K562 (cell line): Measurements from ENCODE around the gene AP5Z1. TPM values are rescaled to one million over a fixed set of nuclear protein-coding genes. Genes with fewer than 3 reads are reported as not detected.

Experiments
- ATAC-seq: fragments of 200-7000 bp; cut with Tn5 transposase; 3 replicates; pipeline ENCODE4 v1.9.1; 2020; ENCODE audit warnings: moderate library complexity
- BruUV-seq: library from RNA; stranded (reverse); fragments of 400-500 nt; replicated peaks from 2 replicates; lab custom pipeline; 2021; lab: Mats Ljungman, UMichigan
- CTCF ChIA-PET: fragments of 300-600 bp; formaldehyde crosslinking; extraction: SDS; loops from one replicate; lab custom pipeline; 2021; ENCODE audit warnings: low intra/inter-chr PET ratio; lab: Yijun Ruan, JAX
- POLR2A ChIA-PET: fragments of 300-600, 350-650 bp; sonication (Branson Sonifier 250); formaldehyde crosslinking; extraction: SDS; loops from one replicate; lab custom pipeline; 2021; ENCODE audit warnings: antibody characterized with exemption, inconsistent platforms; lab: Yijun Ruan, JAX
- DNase-seq, 4 experiments: peaks; one replicate each; pipeline versions ENCODE4 v3.0.0 to v3.0.0-alpha.2; 2011 to 2018; ENCODE audit warnings: low spot score in 3 of 4, mixed read lengths in 3 of 4; ENCODE audit errors: extremely low read depth in 1 of 4
- FAIRE-seq: peaks from 2 replicates; lab custom pipeline; 2011; peaks lifted over from hg19 to GRCh38; lab: Jason Lieb, UNC
- H2AFZ ChIP-seq: 2 replicates; pipeline ENCODE4 v1.6.0; 2011; ENCODE audit warnings: low read depth, low read length, control low read depth, inconsistent platforms
- H3K27ac ChIP-seq: fragments of 200-600 bp; 3 replicates; pipeline ENCODE4 v1.8.0; 2011; ENCODE audit warnings: low read depth, mild to moderate bottlenecking, control low read depth, inconsistent platforms, low read length, moderate library complexity, mixed read lengths; ENCODE audit errors: extremely low read depth
- H3K27me3 ChIP-seq, 2 experiments: fragments of 300-600 bp in 1 of 2; 2 replicates in 1 of 2; 3 replicates in 1 of 2; pipeline versions ENCODE4 v1.6.0 to v1.8.0; 2011; ENCODE audit warnings: inconsistent platforms in 2 of 2, low read length in 2 of 2, mild to moderate bottlenecking in 1 of 2, mixed read lengths in 1 of 2, moderate library complexity in 1 of 2; ENCODE audit not compliant: control insufficient read depth in 2 of 2, insufficient read depth in 2 of 2
- H3K36me3 ChIP-seq: fragments of 300-600 bp; 3 replicates; pipeline ENCODE4 v1.8.0; 2011; ENCODE audit warnings: mild to moderate bottlenecking, low read length, inconsistent platforms; ENCODE audit not compliant: control insufficient read depth, insufficient read depth
- H3K4me1 ChIP-seq, 2 experiments: fragments of 200-600 bp in 1 of 2; replicated peaks in 1 of 2; 2 replicates in 1 of 2; 3 replicates in 1 of 2; pipeline versions ENCODE4 v1.5.1 to v1.8.0; 2011; ENCODE audit warnings: inconsistent platforms in 2 of 2, low read length in 2 of 2, mild to moderate bottlenecking in 1 of 2, mixed read lengths in 1 of 2, moderate library complexity in 1 of 2; ENCODE audit not compliant: control insufficient read depth in 2 of 2, insufficient read depth in 2 of 2
- H3K4me2 ChIP-seq: 2 replicates; pipeline ENCODE4 v1.6.1; 2011; ENCODE audit warnings: low read length, control low read depth, inconsistent platforms, mixed read lengths; ENCODE audit not compliant: insufficient read depth
- H3K4me3 ChIP-seq: fragments of 200-600 bp; sonication (generic), shearing (Covaris generic); 2 replicates; pipeline ENCODE4 v1.5.1; 2016; ENCODE audit warnings: control low read depth, inconsistent platforms
- H3K79me2 ChIP-seq: fragments of 200-600 bp; 3 replicates; pipeline ENCODE4 v1.8.0; 2011; ENCODE audit warnings: low read length, inconsistent platforms; ENCODE audit not compliant: control insufficient read depth, insufficient read depth
- H3K9ac ChIP-seq, 2 experiments: 2 replicates each; pipeline versions ENCODE4 v1.6.0 to v1.6.1; 2011; ENCODE audit warnings: low read depth in 2 of 2, low read length in 2 of 2, control low read depth in 1 of 2, inconsistent platforms in 1 of 2, mild to moderate bottlenecking in 1 of 2, mixed read lengths in 1 of 2; ENCODE audit not compliant: insufficient read depth in 1 of 2
- H3K9me1 ChIP-seq: one replicate; pipeline ENCODE4 v1.6.0; 2011; ENCODE audit warnings: inconsistent platforms, mild to moderate bottlenecking, low read length, moderate library complexity; ENCODE audit not compliant: control insufficient read depth, insufficient read depth
- H3K9me3 ChIP-seq: replicated peaks from 2 replicates; pipeline ENCODE4 v1.5.1; 2011; ENCODE audit warnings: low read depth, low read length, inconsistent platforms; ENCODE audit not compliant: control insufficient read depth, insufficient read depth
- H4K20me1 ChIP-seq: replicated peaks from 2 replicates; pipeline ENCODE4 v1.6.1; 2011; ENCODE audit warnings: low read length, inconsistent platforms, mixed read lengths; ENCODE audit not compliant: control insufficient read depth, insufficient read depth
- POLR2G ChIP-seq: fragments of 200-400 bp; formaldehyde crosslinking; IDR thresholded peaks from 2 replicates; pipeline ENCODE4 v1.6.1; 2017; ENCODE audit warnings: low read depth, mild to moderate bottlenecking, antibody characterized with exemption, low read length, moderate library complexity
- WGBS: fragments of 100-300 bp; shearing (Covaris generic); methylation state at CpG from one replicate; pipeline ENCODE4 v1.1.6; 2016; ENCODE audit warnings: low coverage, mixed read lengths; ENCODE audit not compliant: insufficient coverage; ENCODE audit errors: missing lambda C conversion rate; 5-methylcytosine and 5-hydroxymethylcytosine counted together
- in situ Hi-C: fragments of 300-500 bp; cut with MboI; formaldehyde crosslinking; loops from 4 replicates; pipeline ENCODE4 v1.15.0; 2018; ENCODE audit warnings: inconsistent platforms, mixed read lengths
- intact Hi-C: fragments of 100-400 bp; cut with micrococcal nuclease; formaldehyde crosslinking; loops from 2 replicates; pipeline ENCODE4 v1.14.2; 2022
- polyA plus RNA-seq, 8 experiments: library from polyadenylated mRNA; depleted of rRNA in 4 of 8; stranded (reverse) in 5 of 8; unstranded in 3 of 8; fragments of >200 nt; fragmentation: Nextera tagmentation in 2 of 8; fragmentation: Illumina TruSeq in 1 of 8; extraction: Ambion mirVana in 2 of 8; extraction: Trizol in 1 of 8; gene quantifications; 2 replicates each; pipeline versions ENCODE4 v1.2.1 to v1.2.3, GENCODE V29; 2011 to 2014; ENCODE audit warnings: inconsistent platforms in 1 of 8, missing spikeins in 1 of 8
- total RNA-seq, 7 experiments: library from RNA; depleted of rRNA in 6 of 7; stranded (reverse); fragments of >200 nt in 6 of 7; fragmentation: Illumina TruSeq in 2 of 7; extraction: Trizol in 2 of 7; gene quantifications; 2 replicates each; pipeline versions ENCODE4 v1.2.1 to v1.2.3, GENCODE V29; 2011 to 2021; ENCODE audit warnings: low replicate concordance in 1 of 7
- TF ChIP-seq, protein P1 (sequence below): fragments of 250-450 bp; sonication (Bioruptor Pico); IDR thresholded peaks from 2 replicates; pipeline ENCODE4 v1.4.0; 2020; ENCODE audit warnings: mild to moderate bottlenecking, moderate library complexity, borderline replicate concordance

The AP5Z1 gene
- total and polyA plus RNA-seq, 9 of the 15 experiments (the other 6 are each of a cell fraction or from before 2014, with no cell fraction given) = 0.06 to 31.1 (median 6.4) TPM

DNA sequence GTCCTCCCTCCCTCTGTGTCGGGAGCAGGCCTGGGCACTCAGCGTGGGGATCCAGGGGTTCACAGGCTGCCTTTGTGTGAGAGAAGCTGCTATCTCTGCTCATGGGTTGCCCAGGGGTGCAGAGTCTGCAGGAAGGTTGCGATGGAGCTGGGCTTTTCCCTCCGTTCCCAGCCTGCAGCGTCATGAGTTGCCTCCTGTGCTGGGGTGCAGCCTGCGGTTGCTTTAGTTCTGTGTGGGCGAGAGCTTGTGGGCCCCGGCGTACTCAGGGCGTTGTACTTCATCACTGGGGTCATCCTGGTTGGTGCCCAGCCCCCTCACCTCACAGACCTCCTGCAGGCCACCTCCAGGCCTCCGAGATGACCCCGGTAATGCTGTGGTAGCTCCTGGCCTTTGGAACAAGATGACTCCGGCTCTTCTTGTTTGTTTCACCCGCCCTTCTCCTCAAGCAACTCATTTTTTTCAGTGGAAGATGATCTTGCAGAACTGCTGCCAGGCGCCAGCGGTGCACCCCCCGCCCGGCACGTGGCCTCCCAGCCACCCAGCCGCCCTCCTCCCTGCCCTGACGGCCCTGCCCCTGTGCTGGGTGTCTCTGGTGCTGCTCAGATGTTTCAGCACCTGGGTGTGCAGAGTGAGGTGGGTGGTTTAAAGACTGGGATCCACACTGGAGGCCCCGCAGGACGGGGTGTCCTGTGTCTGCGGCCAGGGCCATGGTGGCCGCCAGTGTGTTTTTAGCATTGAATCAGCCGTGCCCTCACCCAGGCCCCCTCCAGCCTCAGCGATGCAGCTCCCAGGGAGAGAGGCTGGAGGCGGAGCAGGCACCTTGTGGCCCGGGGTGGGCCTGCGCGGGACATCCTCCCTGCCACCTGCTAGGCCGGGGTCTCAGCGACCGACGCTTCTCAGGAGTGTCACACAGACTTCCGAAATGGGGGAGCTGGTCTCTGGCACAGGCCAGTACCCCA, 7.2 kb downstream of the AP5Z1 start:
- H3K36me3 ChIP-seq = peaks cover 48% of the 10 kb centered on the region; the same call in 1 of the 3 replicates
- no peak overlapping the region for H3K4me2 ChIP-seq
- no peak overlapping the region for H3K4me3 ChIP-seq
- no peak overlapping the region; a peak in 1 of 4 replicates for H3K9ac ChIP-seq
- in situ Hi-C loops (no loop called here), intact Hi-C loops (no loop called here)
- 0 out of 2 replicates have a peak, but pooled peaks cover 3% of the 10 kb centered on the region for H4K20me1 ChIP-seq
- FAIRE-seq = no peak
- no peak overlapping the region for H3K27ac ChIP-seq
- no peak for ATAC-seq
- H2AFZ ChIP-seq = no peak overlapping the region
- no peaks in the 10 kb centered on the region for H3K9me3 ChIP-seq
- H3K27me3 ChIP-seq = no peaks in the 10 kb centered on the region
- 0 out of 2 replicates have a peak, but pooled peaks have one; percentile 5 for TF ChIP-seq POLR2G
- TF ChIP-seq, protein P1, sequence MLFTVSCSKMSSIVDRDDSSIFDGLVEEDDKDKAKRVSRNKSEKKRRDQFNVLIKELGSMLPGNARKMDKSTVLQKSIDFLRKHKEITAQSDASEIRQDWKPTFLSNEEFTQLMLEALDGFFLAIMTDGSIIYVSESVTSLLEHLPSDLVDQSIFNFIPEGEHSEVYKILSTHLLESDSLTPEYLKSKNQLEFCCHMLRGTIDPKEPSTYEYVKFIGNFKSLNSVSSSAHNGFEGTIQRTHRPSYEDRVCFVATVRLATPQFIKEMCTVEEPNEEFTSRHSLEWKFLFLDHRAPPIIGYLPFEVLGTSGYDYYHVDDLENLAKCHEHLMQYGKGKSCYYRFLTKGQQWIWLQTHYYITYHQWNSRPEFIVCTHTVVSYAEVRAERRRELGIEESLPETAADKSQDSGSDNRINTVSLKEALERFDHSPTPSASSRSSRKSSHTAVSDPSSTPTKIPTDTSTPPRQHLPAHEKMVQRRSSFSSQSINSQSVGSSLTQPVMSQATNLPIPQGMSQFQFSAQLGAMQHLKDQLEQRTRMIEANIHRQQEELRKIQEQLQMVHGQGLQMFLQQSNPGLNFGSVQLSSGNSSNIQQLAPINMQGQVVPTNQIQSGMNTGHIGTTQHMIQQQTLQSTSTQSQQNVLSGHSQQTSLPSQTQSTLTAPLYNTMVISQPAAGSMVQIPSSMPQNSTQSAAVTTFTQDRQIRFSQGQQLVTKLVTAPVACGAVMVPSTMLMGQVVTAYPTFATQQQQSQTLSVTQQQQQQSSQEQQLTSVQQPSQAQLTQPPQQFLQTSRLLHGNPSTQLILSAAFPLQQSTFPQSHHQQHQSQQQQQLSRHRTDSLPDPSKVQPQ = no peak
- no TSS peak for BruUV-seq
- ChIA-PET CTCF (no interaction called here), POLR2A (interaction anchor here (0.7 kb wide), 1 partner anchor 43 kb away, joined by 5 read pairs; no protein-coding TSS in a partner anchor)
- WGBS = 85% methylated on average over 31 of the region's 36 CpGs
- H3K4me1 ChIP-seq = peaks cover 0 to 14% of the 10 kb centered on the region in 2 experiments; a peak in 2 of 5 replicates
- peaks cover 5% of the 10 kb centered on the region; the same call in 2 of the 3 replicates for H3K79me2 ChIP-seq
- DNase-seq = no peak
- no peaks in the 10 kb centered on the region for H3K9me1 ChIP-seq
